ENCODE results near the gene INSYN1.

INSYN1 gene

DNA sequence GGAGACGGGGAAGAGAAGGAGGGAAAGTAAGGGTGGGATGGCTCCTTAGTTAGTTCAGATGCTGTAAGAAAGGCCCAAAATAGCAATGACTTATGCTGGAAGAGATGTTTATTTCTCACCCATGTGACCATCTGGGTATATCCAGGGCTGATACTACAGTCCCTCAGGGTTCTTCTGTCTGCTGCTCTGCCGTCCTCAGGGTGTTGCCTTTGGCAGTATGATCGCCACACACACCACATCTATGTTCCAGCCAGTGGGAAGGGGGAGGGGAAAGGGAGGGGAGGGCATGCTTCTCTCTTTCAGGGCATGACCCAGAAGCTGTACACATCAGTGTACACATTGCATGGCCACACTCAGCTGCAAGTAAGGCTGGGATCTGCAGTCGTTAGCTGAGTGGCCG is 58.7 kb downstream of the INSYN1 start:
- CTCF ChIA-PET: interaction anchor here (1.5 to 15.4 kb wide), 5 partner anchors 12 to 180 kb away, joined by 3 to 459 read pairs (median 68); partner anchors contain the start of genes CD276, NPTN and TBC1D21
- no peak for DNase-seq (ENCODE audit: low read depth, low spot score)

DNA sequence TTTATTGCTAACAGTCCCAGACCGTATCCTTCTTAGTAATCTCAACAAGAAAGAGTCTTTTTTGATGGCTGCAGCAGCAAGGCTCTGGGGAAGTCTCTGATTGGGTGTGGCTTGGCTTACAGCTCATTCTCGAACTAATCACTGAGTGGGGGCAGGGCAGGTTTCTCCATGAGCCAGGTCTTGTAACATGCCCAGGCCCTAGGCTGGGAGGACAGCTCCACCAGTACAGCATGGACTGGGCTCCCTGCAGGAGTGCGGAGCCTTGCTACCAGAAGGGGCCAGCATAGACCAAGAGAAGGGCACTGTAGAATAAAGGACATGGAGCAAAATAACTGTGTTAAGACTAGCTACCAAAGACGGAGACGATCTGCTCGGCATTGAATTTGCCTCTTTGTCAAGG is 61.8 kb downstream of the INSYN1 start:
- TF ChIP-seq, protein P1, sequence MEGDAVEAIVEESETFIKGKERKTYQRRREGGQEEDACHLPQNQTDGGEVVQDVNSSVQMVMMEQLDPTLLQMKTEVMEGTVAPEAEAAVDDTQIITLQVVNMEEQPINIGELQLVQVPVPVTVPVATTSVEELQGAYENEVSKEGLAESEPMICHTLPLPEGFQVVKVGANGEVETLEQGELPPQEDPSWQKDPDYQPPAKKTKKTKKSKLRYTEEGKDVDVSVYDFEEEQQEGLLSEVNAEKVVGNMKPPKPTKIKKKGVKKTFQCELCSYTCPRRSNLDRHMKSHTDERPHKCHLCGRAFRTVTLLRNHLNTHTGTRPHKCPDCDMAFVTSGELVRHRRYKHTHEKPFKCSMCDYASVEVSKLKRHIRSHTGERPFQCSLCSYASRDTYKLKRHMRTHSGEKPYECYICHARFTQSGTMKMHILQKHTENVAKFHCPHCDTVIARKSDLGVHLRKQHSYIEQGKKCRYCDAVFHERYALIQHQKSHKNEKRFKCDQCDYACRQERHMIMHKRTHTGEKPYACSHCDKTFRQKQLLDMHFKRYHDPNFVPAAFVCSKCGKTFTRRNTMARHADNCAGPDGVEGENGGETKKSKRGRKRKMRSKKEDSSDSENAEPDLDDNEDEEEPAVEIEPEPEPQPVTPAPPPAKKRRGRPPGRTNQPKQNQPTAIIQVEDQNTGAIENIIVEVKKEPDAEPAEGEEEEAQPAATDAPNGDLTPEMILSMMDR (IDR thresholded peaks at IDR 0.05; ENCODE audit: insufficient read depth, low read length, missing control alignments): no peak
- no peak for DNase-seq (ENCODE audit: low read depth, low spot score)
- ChIA-PET POLR2A (interaction anchor here (1.0 kb wide), 1 partner anchor 59 kb away, joined by 3 read pairs; no protein-coding TSS in a partner anchor), CTCF (interaction anchor here (0.8 to 12.2 kb wide), 8 partner anchors 9 to 131 kb away, joined by 3 to 378 read pairs (median 12); partner anchors contain the start of gene CD276)
- H3K4me3 ChIP-seq (ENCODE audit: low read depth, low read length): no peak overlapping the region

More for the DNA sequence above, 58.7 kb downstream of the INSYN1 start:
- TF ChIP-seq, protein P1 (IDR thresholded peaks at IDR 0.05; ENCODE audit: insufficient read depth, low read length, missing control alignments): no peak
- POLR2A ChIA-PET: no interaction called here
- no peak overlapping the region for H3K4me3 ChIP-seq (ENCODE audit: low read depth, low read length)

DNA sequence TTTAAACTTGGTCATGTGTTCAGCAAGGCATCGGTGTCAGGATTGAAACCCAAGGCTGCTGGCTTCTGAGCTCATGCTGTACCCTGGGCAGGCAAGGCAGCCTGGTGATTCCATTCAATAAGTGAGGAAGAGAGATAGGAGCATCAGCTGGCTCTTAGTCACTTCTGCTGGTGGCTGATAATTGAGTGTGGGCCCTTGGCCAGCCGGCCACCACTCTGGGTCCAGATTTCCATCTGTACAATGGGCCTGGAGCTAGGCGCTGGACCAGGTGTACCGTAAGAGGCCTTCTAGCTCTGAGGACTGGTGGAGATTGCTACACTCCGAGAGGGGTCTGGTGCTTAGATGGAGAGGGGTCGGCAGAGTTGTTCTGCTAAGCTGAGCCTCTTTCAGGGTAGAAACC is 64.7 kb downstream of the INSYN1 start:
- no peak overlapping the region for H3K4me3 ChIP-seq (ENCODE audit: low read depth, low read length)
- TF ChIP-seq, protein P1 (IDR thresholded peaks at IDR 0.05; ENCODE audit: insufficient read depth, low read length, missing control alignments): no peak
- DNase-seq (ENCODE audit: low read depth, low spot score): no peak
- ChIA-PET POLR2A (no interaction called here), CTCF (interaction anchor here (0.7 to 15.1 kb wide), 6 partner anchors 8 to 129 kb away, joined by 3 to 378 read pairs (median 60); partner anchors contain the start of gene NPTN)

DNA sequence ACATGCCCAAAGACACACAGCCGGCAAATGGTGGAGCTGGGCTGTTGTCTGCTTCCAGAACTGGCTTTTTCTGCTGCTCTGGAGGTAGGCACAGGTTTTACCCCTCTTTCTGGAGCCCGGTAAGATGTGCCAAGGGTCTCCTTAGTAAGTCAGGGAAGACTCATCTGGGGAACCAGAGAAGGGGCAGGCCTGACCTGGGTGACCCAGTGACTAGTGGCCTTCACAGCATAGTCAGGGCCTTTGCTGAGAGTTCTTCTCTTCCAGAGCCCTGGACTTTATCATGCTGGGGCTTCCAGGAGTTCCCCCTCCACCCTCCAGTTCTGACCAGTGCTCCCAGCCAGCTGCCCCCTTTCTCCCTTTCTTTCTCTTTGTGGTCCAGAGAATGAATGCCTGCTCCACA is 65.8 kb downstream of the INSYN1 start:
- TF ChIP-seq, protein P1 (IDR thresholded peaks at IDR 0.05; ENCODE audit: insufficient read depth, low read length, missing control alignments): no peak
- POLR2A ChIA-PET: interaction anchor here (1.1 to 1.2 kb wide), 2 partner anchors 52 to 54 kb away, joined by 4 to 7 read pairs; partner anchors contain the start of gene NPTN
- CTCF ChIA-PET: interaction anchor here (0.8 to 15.1 kb wide), 7 partner anchors 9 to 127 kb away, joined by 3 to 378 read pairs (median 53); partner anchors contain the start of gene NPTN
- no peak for DNase-seq (ENCODE audit: low read depth, low spot score)
- no peak overlapping the region for H3K4me3 ChIP-seq (ENCODE audit: low read depth, low read length)

DNA sequence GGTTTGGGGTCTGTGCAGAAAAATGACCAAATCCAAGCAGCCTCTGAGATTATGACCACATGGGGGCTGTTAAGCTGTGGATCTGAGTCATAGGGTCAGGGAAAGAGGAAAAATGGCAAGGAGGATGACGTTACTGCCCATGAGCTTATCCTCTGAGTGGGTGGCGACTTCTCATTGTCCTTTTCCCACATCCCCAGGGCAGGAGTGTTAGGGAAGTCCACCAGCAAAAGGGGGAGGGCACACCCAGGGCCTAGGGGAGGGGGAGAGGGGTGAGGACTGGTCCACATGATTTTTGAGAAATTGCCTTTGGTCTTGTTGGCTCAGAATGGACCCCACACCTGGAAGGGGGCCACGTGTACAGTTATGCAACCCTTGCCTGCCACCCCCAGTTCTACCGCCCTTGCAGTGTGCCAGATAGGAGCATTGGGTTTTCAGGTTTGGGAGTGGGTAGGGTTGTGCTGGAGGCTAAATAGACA is 66.3 kb downstream of the INSYN1 start:
- TF ChIP-seq, protein P1 (IDR thresholded peaks at IDR 0.05; ENCODE audit: insufficient read depth, low read length, missing control alignments): no peak
- CTCF ChIA-PET: interaction anchor here (0.8 to 15.1 kb wide), 11 partner anchors 10 to 221 kb away, joined by 3 to 378 read pairs (median 4); partner anchors contain the start of gene NPTN
- POLR2A ChIA-PET: interaction anchor here (1.1 to 2.3 kb wide), 3 partner anchors 10 to 54 kb away, joined by 4 to 11 read pairs (median 7); partner anchors contain the start of gene NPTN
- no peak overlapping the region for H3K4me3 ChIP-seq (ENCODE audit: low read depth, low read length)
- DNase-seq (ENCODE audit: low read depth, low spot score): no peak

DNA sequence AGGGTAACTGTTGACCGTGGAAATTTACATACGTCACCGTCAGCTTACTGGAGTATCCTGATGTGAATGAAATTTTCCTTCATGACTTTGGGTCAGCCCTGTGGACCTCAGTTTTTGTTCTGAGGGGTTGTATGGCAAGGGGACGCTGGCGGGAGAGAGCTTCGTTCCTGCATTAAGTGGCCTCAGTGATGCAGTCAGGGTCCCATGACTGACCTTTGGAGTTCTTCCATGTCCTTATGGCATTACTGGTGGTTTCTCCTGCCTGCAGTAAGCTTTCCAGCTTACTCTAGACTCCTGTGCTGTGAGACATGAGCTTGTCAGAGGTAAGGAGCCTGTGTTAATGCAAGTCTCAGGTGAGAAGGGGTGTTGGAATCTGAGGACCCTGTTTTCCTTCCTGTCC is 67.2 kb downstream of the INSYN1 start:
- H3K4me3 ChIP-seq (ENCODE audit: low read depth, low read length): peak overlapping the region; percentile 85
- POLR2A ChIA-PET: interaction anchor here (1.1 to 2.4 kb wide), 3 partner anchors 11 to 54 kb away, joined by 6 to 11 read pairs (median 7); partner anchors contain the start of gene NPTN
- TF ChIP-seq, protein P1 (IDR thresholded peaks at IDR 0.05; ENCODE audit: insufficient read depth, low read length, missing control alignments): no peak

More for the DNA sequence above, 67.2 kb downstream of the INSYN1 start:
- CTCF ChIA-PET: interaction anchor here (0.6 to 15.1 kb wide), 12 partner anchors 9 to 221 kb away, joined by 3 to 378 read pairs (median 4); partner anchors contain the start of gene NPTN
- no peak for DNase-seq (ENCODE audit: low read depth, low spot score)
